T-helper 1 cell treated with Interleukin-12 subunit alpha and Interleukin-12 subunit beta and Interleukin-4 antibody, amounts not matched to agents 30 μg/mL and 1 μg/mL, for 36 hours (primary cell): ENCODE data around the gene PPP2R5A.

Experiments
- H3K27ac Mint-ChIP-seq: one replicate; pipeline ENCODE4 v1.8.0; 2021; ENCODE audit warnings: mild to moderate bottlenecking, mixed read lengths
- H3K27me3 Mint-ChIP-seq: one replicate; pipeline ENCODE4 v1.8.0; 2021; ENCODE audit warnings: low read depth, mixed read lengths
- H3K36me3 Mint-ChIP-seq: one replicate; pipeline ENCODE4 v1.8.0; 2021; ENCODE audit warnings: low read depth, mixed read lengths
- H3K4me1 Mint-ChIP-seq: one replicate; pipeline ENCODE4 v1.8.0; 2021; ENCODE audit warnings: low read depth, mixed read lengths
- H3K4me3 Mint-ChIP-seq: one replicate; pipeline ENCODE4 v1.8.0; 2021; ENCODE audit warnings: mild to moderate bottlenecking, moderate library complexity, mixed read lengths
- H3K9me3 Mint-ChIP-seq: one replicate; pipeline ENCODE4 v1.8.0; 2021; ENCODE audit warnings: mixed read lengths

Gene PPP2R5A

DNA sequence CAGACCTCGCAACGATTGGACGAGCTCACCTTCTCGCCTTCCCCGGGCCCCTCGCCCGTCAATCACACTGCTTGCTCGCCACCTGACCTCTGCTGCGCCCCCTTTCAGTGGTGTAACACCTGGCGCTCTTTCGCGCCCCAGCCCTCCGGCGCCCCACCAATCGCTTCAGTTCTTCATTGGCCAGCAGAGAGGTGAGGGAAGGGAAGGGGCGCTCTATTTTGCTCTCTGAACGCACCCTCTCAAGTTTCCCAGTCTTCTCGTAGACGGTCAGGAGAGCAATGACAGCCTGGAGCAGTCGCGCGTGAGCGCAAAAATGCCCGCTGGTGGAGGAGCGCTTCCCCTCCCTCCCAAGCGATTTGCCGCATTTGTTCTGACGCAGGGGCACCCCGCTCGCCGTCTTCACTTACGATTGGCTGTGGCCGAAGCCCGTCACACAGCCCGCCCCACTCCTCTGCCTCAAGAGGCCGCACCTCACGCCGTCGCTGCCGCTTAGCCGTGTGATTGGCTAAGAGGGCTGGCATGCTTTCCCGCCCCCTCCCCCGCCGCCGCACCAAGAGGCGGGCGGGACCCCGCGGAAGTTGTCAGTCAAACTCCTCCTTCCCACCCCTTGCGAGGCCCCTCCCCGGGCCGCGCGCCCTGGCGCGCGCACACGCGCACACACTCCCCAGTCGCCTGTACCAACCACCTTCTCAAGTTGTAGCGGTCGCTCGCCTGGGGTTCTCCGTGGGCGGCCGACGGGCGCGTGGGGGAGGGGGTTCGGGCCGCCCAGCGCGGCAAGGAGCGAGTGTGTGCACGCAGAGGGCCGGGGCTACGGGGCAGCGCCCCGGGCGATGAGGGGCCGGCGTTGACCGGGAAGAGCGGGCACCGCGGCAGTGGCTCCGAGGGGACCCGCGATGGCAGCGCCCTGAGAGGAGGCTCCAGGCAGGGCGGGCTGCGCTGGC lies at the start of gene PPP2R5A:
PPP2R5A (plus strand) TSS at position 667 of the 941 bp plus-strand sequence. CDS start 701 bp downstream, outside the sequence.
- peak within 1 kb of the TSS; percentile 100 for H3K4me3 Mint-ChIP-seq

GRCh38 chr1:212235857-212236256 lies 49.4 kb upstream of the PPP2R5A start:
- Mint-ChIP-seq H3K36me3 (peaks cover 4% of the 10 kb centered on the region), H3K4me3 (no peak overlapping the region), H3K9me3 (no peaks in the 10 kb centered on the region), H3K27ac (no peak overlapping the region), H3K4me1 (peaks cover 39% of the 10 kb centered on the region), H3K27me3 (no peaks in the 10 kb centered on the region)

More for the DNA sequence above, at the start of gene PPP2R5A:
- H3K27me3 Mint-ChIP-seq = no peaks in the 10 kb centered on the region
- peaks cover 9% of the 10 kb centered on the region for H3K36me3 Mint-ChIP-seq
- H3K27ac Mint-ChIP-seq = peak within 1 kb of the TSS; percentile 99
- H3K9me3 Mint-ChIP-seq = no peaks in the 10 kb centered on the region
- H3K4me1 Mint-ChIP-seq = peaks cover 26% of the 10 kb centered on the region

DNA sequence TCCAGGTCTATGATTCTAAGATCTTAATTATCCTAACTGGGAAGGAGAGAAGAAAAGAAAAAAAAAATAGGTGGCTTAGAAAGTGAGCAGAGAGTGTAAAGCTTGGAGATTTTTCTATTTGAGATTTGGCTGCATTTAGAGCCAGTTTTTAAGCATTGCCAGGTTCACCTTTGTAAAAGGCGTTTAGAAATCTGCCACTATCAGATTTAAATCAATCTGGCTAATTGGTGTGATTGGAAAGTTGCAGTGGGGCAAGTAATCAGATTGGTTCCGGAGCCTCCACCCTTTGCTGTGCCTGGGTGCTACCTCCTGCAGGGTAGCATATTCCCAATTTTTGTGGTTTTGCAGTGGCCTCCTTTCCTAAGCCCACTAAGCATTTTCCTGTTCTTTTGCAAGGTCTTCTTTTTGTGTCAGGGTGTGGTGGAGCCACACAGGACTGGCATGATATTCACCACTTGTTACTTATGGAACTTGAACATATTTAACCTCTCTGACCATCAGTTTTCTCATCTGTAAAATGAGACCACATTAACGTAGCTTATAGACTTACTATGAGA lies 48.5 kb upstream of the PPP2R5A start:
- Mint-ChIP-seq H3K4me3 (no peak overlapping the region), H3K36me3 (peaks cover 2% of the 10 kb centered on the region), H3K4me1 (peaks cover 33% of the 10 kb centered on the region), H3K27ac (no peak overlapping the region), H3K9me3 (no peaks in the 10 kb centered on the region), H3K27me3 (no peaks in the 10 kb centered on the region)

DNA sequence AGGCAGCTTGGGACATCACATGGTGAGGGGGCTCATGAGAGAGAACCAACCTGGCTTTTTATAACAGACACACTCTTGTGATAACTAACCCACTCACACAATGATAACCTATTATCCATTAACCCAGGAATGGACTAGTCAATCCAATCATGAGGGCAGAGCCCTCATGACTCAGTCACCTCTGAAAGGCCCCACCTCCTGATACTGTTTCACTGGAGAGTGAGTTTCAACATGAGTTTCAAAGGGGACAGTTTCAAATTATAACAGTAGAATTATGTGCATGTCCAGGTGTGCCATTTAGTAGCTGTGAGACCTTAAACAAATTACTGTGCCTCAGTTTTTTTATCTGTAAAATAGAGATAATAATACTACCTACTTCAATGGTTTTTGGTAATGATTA lies 47.6 kb upstream of the PPP2R5A start:
- Mint-ChIP-seq H3K27ac (no peak overlapping the region), H3K36me3 (peaks cover 2% of the 10 kb centered on the region), H3K4me1 (peaks cover 31% of the 10 kb centered on the region), H3K27me3 (no peaks in the 10 kb centered on the region), H3K9me3 (no peaks in the 10 kb centered on the region), H3K4me3 (no peak overlapping the region)

DNA sequence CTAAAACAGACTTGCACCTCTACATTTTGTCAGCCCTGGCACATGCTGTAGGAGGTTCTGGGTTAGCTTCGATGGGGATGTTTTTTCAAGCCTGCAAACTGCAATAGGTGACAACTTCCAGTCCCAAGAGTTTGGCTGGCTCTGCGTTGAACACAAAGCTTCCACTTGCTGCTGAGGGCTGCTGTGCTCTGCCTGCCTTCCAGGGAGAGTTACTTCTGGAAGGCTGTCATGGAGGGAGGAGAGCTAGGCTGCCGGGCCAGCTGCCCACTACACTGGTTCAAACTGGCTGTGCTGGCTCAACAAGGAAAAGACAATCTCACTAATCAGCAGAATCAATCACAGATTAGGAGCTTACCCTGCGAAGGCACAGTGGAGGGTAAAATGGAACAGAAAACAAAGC lies 46.7 kb upstream of the PPP2R5A start:
- Mint-ChIP-seq H3K36me3 (peaks cover 3% of the 10 kb centered on the region), H3K4me1 (peaks cover 33% of the 10 kb centered on the region), H3K27me3 (no peaks in the 10 kb centered on the region), H3K9me3 (no peaks in the 10 kb centered on the region), H3K27ac (no peak overlapping the region), H3K4me3 (no peak overlapping the region)

DNA sequence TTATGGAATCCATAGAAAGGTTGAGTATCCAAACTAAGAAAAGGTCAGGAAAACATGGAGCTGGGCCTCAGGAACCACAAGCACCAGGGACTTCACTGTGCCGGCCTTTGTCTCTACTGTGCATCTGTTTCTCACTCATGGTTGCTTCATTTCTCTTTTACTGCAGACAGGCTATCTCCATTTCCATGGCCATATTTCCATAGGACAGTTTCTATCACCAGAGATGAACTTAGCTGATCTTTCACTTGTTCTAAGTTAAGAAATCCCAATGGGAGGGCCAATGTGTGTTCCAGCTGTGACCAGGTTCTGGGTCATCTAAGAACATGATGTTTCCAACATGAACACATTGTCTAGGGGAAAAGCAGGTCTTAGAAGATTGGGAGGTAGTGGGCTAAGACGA lies 43.7 kb upstream of the PPP2R5A start:
- no peaks in the 10 kb centered on the region for H3K27me3 Mint-ChIP-seq
- peaks cover 29% of the 10 kb centered on the region for H3K4me1 Mint-ChIP-seq
- no peak overlapping the region for H3K4me3 Mint-ChIP-seq
- H3K36me3 Mint-ChIP-seq = peaks cover 13% of the 10 kb centered on the region
- H3K9me3 Mint-ChIP-seq = no peaks in the 10 kb centered on the region
- H3K27ac Mint-ChIP-seq = no peak overlapping the region

DNA sequence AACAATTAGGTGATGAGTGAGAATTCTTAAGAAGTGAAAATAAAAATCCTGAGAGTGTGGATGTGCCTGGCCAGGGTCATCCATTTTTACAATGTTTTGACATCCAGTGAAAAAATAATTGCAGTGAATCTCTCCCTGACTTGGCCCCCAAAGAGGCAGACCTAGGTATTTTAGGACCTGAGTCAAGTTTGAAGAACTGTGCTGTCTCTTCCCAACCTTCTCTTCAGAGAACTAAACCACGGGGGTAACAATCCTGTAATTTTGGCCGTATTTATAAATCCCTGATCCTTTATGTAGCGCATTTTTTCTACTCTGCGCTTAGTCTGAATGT lies 43.3 kb upstream of the PPP2R5A start:
- Mint-ChIP-seq H3K4me3 (no peak overlapping the region), H3K27me3 (no peaks in the 10 kb centered on the region), H3K4me1 (peaks cover 30% of the 10 kb centered on the region), H3K27ac (peak overlapping the region; percentile 86), H3K9me3 (no peaks in the 10 kb centered on the region), H3K36me3 (peaks cover 13% of the 10 kb centered on the region)

GRCh38 chr1:212242288-212242984 lies 42.8 kb upstream of the PPP2R5A start:
- peaks cover 13% of the 10 kb centered on the region for H3K36me3 Mint-ChIP-seq
- H3K27ac Mint-ChIP-seq = peak overlapping the region; percentile 86
- no peaks in the 10 kb centered on the region for H3K9me3 Mint-ChIP-seq
- peaks cover 30% of the 10 kb centered on the region for H3K4me1 Mint-ChIP-seq
- no peaks in the 10 kb centered on the region for H3K27me3 Mint-ChIP-seq
- no peak overlapping the region for H3K4me3 Mint-ChIP-seq

DNA sequence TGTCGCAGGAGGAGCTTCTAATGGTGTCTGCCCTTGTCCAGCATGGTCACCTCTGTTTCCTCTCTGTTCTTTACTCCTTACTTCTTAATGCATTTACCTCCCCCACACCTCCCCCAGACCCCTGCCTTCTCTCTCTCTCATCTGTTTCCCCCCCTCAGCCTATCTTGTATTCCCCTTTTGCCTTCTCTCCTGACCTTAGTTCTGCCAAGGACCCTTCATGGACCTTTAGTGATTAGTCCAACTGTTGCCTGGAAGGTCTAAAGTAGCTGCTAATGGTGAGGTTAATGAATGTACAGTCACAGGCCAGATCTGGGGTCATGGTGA lies 42.3 kb upstream of the PPP2R5A start:
- Mint-ChIP-seq H3K4me1 (peaks cover 30% of the 10 kb centered on the region), H3K27ac (no peak overlapping the region)

DNA sequence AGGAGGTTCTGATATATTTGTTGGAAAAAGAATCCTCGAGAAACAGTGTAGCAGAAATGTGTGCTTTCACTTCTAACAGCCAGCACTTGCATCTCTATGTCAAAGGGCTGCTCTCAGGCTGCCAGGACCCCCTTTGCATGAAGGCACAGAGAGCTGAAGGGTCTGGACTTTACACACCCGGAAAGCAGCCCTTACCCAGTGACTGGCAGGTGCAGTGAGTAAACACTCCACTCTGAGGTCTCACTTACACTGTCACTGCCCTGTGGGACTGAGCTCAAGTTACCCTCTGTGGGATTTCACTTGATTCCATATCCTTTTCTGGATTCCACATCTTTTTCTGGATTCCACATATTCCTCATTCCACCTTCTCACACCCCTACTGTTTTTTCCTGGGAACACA lies 40.8 kb upstream of the PPP2R5A start:
- Mint-ChIP-seq H3K27me3 (no peaks in the 10 kb centered on the region), H3K27ac (peak overlapping the region; percentile 88), H3K36me3 (peaks cover 16% of the 10 kb centered on the region), H3K4me1 (peaks cover 23% of the 10 kb centered on the region), H3K9me3 (no peaks in the 10 kb centered on the region), H3K4me3 (no peak overlapping the region)

More for the DNA sequence above, 42.3 kb upstream of the PPP2R5A start:
- H3K27me3 Mint-ChIP-seq = no peaks in the 10 kb centered on the region
- no peak overlapping the region for H3K4me3 Mint-ChIP-seq
- H3K9me3 Mint-ChIP-seq = no peaks in the 10 kb centered on the region
- H3K36me3 Mint-ChIP-seq = peaks cover 13% of the 10 kb centered on the region

- Mint-ChIP-seq H3K9me3 (no peaks in the 10 kb centered on the region), H3K4me3 (no peak overlapping the region), H3K27me3 (no peaks in the 10 kb centered on the region), H3K4me1 (peaks cover 26% of the 10 kb centered on the region), H3K27ac (no peak overlapping the region), H3K36me3 (peaks cover 16% of the 10 kb centered on the region)
Measured at GRCh38 chr1:212247179-212247721, 38.0 kb upstream of the PPP2R5A start.

- Mint-ChIP-seq H3K27me3 (no peaks in the 10 kb centered on the region), H3K4me1 (peaks cover 24% of the 10 kb centered on the region), H3K27ac (no peak overlapping the region), H3K36me3 (peaks cover 14% of the 10 kb centered on the region), H3K9me3 (no peaks in the 10 kb centered on the region), H3K4me3 (no peak overlapping the region)
Measured at GRCh38 chr1:212247988-212248387, 37.2 kb upstream of the PPP2R5A start.

DNA sequence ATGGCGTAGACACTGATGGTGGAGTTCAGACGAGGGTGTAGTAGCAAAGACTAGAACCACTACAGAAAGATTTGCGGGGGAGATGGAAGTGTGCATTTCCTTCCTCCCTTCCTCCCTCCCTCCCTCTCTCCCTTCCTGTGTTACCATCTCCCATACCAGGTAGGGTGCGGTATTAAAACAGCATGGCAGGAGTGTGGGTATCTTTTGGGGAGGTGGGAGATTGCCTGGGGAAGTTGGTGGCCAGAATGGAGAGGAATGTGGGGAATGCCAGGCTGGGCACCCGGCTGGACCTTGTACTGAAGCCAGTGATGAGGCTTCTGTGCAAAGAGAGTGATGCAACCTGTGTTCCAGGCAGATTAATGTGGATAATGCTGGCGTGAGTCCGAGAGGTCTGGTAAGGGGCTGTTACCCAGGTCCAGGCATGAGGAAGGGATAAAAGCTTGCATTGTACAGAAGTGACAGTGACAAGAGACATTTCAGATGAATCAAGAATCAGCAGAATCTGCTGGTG lies 30.3 kb upstream of the PPP2R5A start:
- peak overlapping the region; percentile 81 for H3K27ac Mint-ChIP-seq
- peaks cover 39% of the 10 kb centered on the region for H3K4me1 Mint-ChIP-seq
- no peaks in the 10 kb centered on the region for H3K9me3 Mint-ChIP-seq
- no peaks in the 10 kb centered on the region for H3K27me3 Mint-ChIP-seq
- H3K4me3 Mint-ChIP-seq = peak overlapping the region; percentile 47
- peaks cover 2% of the 10 kb centered on the region for H3K36me3 Mint-ChIP-seq

DNA sequence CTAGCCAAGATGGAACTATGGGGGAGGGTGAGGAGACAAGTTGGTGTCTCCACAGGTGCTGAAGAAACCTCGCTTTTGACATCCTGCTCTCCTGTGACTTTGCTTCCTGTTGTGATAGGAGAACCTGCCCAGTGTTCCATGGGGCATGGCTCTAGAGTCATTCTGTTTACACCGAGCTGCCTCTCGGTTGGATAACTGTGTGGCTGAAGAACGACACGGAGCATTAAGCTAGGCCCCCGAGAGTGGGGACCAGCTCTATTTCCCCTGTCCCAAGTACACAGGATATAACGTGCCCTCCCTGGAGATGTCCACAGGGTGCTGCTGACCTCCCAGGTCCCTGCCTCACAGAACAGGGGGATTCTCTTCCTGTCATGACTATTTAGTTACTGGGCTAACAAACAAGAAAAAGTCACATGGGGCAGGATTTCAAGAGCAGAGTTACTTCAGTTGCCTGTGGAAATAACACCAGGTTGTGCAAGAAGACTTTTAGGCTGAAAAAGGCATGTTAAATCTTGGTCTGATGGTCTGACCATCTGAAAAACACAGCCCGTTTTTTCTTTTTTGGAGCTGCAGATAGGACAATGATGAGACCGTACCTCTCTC lies 29.4 kb upstream of the PPP2R5A start:
- Mint-ChIP-seq H3K36me3 (peaks cover 2% of the 10 kb centered on the region), H3K4me1 (peaks cover 42% of the 10 kb centered on the region), H3K9me3 (no peaks in the 10 kb centered on the region), H3K4me3 (peak overlapping the region; percentile 59), H3K27me3 (no peaks in the 10 kb centered on the region), H3K27ac (peak overlapping the region; percentile 81)
